Activated naive CD8-positive, alpha-beta T cell treated with anti-CD3 and anti-CD28 coated beads, Interleukin-2, amount 10 ng/mL, durations not matched to agents 7 days and 5 days (primary cell): ENCODE results near the gene HOXC9. TPM values are rescaled to one million over a fixed set of nuclear protein-coding genes. Genes with fewer than 3 reads are reported as not detected.
A peak's percentile ranks its signal among the peaks of the same experiment; 100 is the strongest.

Experiments
- ATAC-seq: fragments of 150-1000 bp; cut with Tn5 transposase; one replicate; pipeline ENCODE4 v1.10.0; 2021; ENCODE audit warnings: low read depth, moderate library complexity
- POLR2A ChIA-PET: fragments of 350-600 bp; sonication (Branson Sonifier 250); formaldehyde crosslinking; loops from one replicate; lab custom pipeline; 2021; ENCODE audit warnings: antibody characterized with exemption; lab: Charles Lee
- DNase-seq: peaks from one replicate; pipeline ENCODE4 v3.0.0; 2021
- H3K27ac Mint-ChIP-seq: one replicate; pipeline ENCODE4 v1.8.0; 2022; ENCODE audit warnings: mild to moderate bottlenecking, mixed read lengths
- H3K27me3 Mint-ChIP-seq: one replicate; pipeline ENCODE4 v1.8.0; 2022; ENCODE audit warnings: mild to moderate bottlenecking, moderate library complexity, mixed read lengths
- H3K36me3 Mint-ChIP-seq: one replicate; pipeline ENCODE4 v1.8.0; 2021; ENCODE audit warnings: mild to moderate bottlenecking, mixed read lengths
- H3K4me1 Mint-ChIP-seq: one replicate; pipeline ENCODE4 v1.8.0; 2021; ENCODE audit warnings: mixed read lengths
- H3K4me3 Mint-ChIP-seq: one replicate; pipeline ENCODE4 v1.8.0; 2022; ENCODE audit warnings: mild to moderate bottlenecking, moderate library complexity, mixed read lengths
- H3K9me3 Mint-ChIP-seq: one replicate; pipeline ENCODE4 v1.8.0; 2021; ENCODE audit warnings: mixed read lengths
- total RNA-seq, 2 experiments: library from RNA; stranded (reverse); gene quantifications; one replicate each; pipeline ENCODE4 v1.2.3, GENCODE V29; 2021

The HOXC9 gene
- total RNA-seq = not detected

DNA sequence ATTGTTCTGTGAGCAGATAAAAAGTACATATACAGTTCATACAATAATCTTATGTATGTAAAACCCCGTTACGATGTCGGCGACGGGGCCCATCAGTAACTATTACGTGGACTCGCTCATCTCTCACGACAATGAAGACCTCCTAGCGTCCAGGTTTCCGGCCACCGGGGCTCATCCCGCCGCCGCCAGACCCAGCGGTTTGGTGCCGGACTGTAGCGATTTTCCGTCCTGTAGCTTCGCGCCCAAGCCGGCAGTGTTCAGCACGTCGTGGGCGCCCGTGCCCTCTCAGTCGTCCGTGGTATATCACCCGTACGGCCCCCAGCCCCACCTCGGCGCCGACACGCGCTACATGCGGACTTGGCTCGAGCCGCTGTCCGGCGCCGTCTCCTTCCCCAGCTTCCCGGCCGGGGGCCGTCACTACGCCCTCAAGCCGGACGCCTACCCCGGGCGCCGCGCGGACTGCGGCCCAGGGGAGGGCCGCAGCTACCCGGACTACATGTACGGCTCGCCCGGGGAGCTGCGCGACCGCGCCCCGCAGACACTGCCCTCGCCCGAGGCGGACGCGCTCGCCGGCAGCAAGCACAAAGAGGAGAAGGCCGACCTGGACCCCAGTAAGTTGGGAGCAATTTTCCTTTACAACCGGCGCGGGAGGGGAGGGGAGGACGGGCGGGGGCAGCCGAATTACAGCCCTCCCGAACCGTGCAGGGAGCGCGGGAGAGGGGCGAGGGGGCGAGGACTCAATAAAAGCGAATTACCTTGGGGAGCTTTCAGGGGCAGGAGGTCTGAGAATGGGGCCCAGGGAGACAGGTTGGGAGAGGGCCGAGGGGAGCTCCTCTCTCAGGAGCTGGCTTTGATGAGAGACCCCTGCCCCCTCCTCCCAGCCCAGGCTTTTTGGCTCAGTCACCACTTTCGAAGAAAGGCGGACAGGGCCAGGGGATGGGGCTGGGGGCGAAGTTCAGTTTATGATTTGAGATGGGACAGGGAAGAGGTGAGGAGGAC, at the start of gene HOXC9:
TSS of gene HOXC9 (plus strand) at position 46 of the 999 bp plus-strand sequence. CDS start at position 74, 28 bp downstream.
- POLR2A ChIA-PET = interaction anchor here (0.6 to 1.6 kb wide), 3 partner anchors 17 to 896 kb away, joined by 3 to 4 read pairs (median 4); partner anchors contain the start of gene HOXC4
- Mint-ChIP-seq H3K27me3 (peaks cover 99% of the 10 kb centered on the region), H3K9me3 (no peaks in the 10 kb centered on the region), H3K36me3 (peaks cover 2% of the 10 kb centered on the region), H3K4me3 (peak within 1 kb of the TSS; percentile 25), H3K4me1 (peaks cover 11% of the 10 kb centered on the region), H3K27ac (no peak within 1 kb of the TSS)
- DNase-seq (no peak), ATAC-seq (no peak)

DNA sequence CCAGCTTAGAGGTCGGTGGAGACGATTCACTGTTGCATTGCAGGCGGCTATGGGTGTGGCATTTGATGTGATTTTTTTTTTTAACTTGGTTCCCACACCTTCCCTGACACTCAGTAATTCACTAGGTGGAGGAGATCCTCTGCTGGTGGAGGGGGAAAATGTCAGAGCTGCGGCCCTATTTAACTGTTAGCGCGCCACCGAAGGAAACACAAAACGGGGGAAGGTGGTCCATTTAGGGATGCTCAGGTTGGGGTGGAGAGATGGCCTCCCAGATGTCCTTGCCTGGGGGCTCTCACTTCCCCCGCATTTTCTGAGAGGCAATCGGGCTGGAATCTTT, 49.6 kb upstream of the HOXC9 start:
- POLR2A ChIA-PET = no interaction called here
- H3K4me1 Mint-ChIP-seq = peaks cover 2% of the 10 kb centered on the region
- no peak overlapping the region for H3K4me3 Mint-ChIP-seq
- H3K27me3 Mint-ChIP-seq = peaks cover 97% of the 10 kb centered on the region
- no peaks in the 10 kb centered on the region for H3K9me3 Mint-ChIP-seq
- H3K36me3 Mint-ChIP-seq = no peaks in the 10 kb centered on the region
- no peak for DNase-seq
- peak overlapping the region; percentile 25 for H3K27ac Mint-ChIP-seq
- no peak for ATAC-seq

DNA sequence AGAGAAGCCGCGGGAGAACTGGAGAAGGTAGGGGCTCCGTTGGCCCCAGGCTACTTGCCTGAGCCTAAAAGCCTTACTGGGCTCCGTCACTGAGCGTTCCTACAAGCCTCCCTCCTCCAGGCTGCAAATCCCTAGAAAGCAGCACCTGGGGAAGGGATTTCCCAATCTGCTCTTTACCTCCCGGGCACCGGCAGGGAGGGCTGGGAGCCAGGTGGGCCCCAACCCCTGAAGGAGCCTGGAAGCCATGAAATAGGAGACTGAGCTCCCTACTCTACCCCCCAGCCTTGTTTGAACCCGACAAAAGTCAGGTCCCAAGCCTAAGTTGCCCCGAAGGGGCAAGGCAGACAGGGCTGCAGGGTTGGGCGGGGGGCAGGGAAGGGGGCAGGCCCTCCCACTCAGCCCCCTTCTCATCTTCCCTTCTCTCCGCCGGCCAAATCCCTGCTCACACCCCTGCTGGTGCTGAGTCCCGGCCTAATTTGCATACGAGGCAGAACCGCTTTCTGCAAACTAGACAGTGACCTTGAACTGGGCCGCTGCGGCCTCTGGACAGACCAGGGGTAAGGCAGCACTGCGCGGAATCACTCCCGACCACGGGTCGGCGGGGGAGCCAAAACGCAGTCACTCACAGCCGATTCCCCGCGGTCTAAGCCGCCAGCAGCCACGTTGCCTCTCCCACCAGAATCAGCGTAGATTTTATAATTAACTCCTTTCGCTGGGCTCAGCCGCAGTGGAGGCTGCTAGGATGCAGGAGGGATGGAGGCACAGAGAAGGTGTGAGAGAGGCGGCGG, 49.0 kb upstream of the HOXC9 start:
- no peaks in the 10 kb centered on the region for H3K36me3 Mint-ChIP-seq
- peaks cover 4% of the 10 kb centered on the region for H3K4me1 Mint-ChIP-seq
- POLR2A ChIA-PET = no interaction called here
- H3K27ac Mint-ChIP-seq = peak overlapping the region; percentile 68
- ATAC-seq = no peak
- peak; percentile 43 for DNase-seq
- peaks cover 97% of the 10 kb centered on the region for H3K27me3 Mint-ChIP-seq
- peak overlapping the region; percentile 16 for H3K4me3 Mint-ChIP-seq
- H3K9me3 Mint-ChIP-seq = no peaks in the 10 kb centered on the region

DNA sequence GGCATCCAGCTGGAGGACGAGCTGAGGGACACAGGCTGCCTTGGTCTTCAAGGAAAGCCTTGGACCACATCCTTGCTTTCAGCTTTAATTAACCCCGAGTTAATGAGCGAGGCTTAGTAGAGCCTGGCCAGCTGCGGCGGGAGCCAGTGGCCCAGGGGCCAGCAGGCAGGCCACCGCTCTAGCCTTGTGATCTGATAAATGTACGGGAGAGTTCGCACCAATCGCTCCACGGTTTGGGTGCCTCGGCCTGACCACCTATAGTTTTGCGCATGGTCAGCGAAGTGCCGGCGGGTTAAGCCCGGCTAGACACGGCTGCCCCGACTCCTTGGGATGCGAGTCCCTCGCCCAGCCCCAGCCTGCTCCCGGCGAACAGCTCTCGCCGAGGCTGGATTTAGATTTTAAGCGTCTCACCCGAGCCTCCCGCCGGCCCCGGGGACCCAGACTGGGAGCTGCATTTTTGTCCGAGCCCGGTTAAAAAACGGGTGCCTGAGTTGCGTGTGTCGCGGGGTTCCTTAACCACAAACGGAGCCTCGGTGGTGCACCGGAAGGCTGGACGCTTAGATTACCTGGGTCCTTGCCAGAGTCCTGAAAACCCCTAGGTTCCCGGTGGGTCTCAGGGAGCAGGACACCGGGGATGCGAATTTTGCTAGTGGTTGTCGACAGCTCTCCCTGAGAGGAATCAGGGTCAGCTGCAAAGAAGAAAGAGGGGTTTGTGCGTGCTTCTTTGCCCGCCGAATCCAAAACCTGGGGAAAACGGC, 48.2 kb upstream of the HOXC9 start:
- H3K27ac Mint-ChIP-seq = peak overlapping the region; percentile 68
- DNase-seq (peak; percentile 49), ATAC-seq (no peak)
- peaks cover 5% of the 10 kb centered on the region for H3K4me1 Mint-ChIP-seq
- no peaks in the 10 kb centered on the region for H3K9me3 Mint-ChIP-seq
- peaks cover 97% of the 10 kb centered on the region for H3K27me3 Mint-ChIP-seq
- H3K4me3 Mint-ChIP-seq = no peak overlapping the region
- POLR2A ChIA-PET = no interaction called here
- H3K36me3 Mint-ChIP-seq = no peaks in the 10 kb centered on the region

DNA sequence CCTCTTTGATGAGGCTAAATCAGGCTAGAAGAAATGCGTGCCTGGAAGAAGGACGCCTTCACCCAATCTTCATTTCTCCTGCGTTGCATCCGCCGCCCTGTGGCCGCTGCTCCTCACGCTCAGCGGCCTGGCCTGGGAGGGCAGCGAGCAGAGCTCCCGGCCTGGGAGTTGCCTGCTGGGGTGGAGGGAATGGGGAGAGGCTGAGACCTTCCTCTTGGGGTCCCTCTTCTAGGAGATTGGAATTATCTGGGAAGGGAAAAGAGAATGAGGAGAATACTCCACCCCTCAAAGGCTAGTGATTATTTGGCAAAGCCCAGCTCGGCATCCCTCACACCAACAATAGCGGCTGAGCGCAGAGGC, 47.6 kb upstream of the HOXC9 start:
- H3K36me3 Mint-ChIP-seq = no peaks in the 10 kb centered on the region
- ATAC-seq (no peak), DNase-seq (peak; percentile 47)
- H3K4me3 Mint-ChIP-seq = peak overlapping the region; percentile 28
- peaks cover 5% of the 10 kb centered on the region for H3K4me1 Mint-ChIP-seq
- peak overlapping the region; percentile 21 for H3K27ac Mint-ChIP-seq
- H3K9me3 Mint-ChIP-seq = no peaks in the 10 kb centered on the region
- POLR2A ChIA-PET = interaction anchor here (0.5 kb wide), 1 partner anchor 499 kb away, joined by 4 read pairs; no protein-coding TSS in a partner anchor
- H3K27me3 Mint-ChIP-seq = peaks cover 97% of the 10 kb centered on the region

DNA sequence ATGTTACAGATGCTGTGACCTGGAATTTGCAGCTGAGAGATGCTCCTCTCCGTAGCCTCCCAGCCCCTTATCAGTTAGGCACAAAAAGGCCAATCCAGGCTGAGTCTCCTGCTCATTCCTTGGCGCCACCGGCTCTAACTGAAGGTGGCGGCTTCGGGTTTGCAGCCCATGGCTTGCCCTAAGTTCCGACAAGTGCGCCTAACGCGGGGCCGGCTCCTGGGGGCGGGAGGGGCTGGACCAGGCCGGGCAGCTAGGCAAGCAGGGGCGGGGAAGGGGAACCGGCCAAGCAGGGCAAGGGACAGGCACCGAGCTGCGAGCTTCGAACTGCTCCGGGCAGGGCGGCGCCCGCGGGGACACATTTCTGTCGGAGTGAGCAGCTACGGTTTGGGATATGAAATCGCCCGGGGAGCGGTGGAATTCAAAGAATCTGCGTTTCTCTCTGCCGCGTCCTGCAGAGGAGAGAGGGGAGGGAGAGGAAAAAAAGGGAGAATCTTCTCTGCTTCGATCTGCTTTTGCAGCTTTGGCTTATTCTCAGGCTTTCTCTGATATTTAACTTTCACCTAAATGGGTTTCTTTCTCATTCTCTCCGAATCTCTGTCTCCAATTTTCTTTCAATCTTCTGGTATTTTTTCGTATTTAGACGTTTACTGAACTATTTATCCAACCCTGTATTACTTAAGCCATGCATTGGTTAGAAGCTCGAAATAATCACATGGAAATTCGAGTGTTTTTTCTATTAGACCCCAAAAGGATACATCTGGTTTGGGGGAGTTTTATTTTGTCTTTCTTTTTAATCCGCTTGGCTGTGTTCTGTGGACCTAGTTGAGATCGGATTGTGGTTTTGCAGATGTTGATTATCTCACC, 46.9 kb upstream of the HOXC9 start:
- Mint-ChIP-seq H3K27ac (peak overlapping the region; percentile 56), H3K9me3 (no peaks in the 10 kb centered on the region), H3K27me3 (peaks cover 97% of the 10 kb centered on the region), H3K4me1 (peaks cover 5% of the 10 kb centered on the region), H3K4me3 (no peak overlapping the region), H3K36me3 (no peaks in the 10 kb centered on the region)
- POLR2A ChIA-PET = interaction anchor here (0.5 kb wide), 1 partner anchor 500 kb away, joined by 4 read pairs; no protein-coding TSS in a partner anchor
- DNase-seq = peak; percentile 47
- no peak for ATAC-seq

DNA sequence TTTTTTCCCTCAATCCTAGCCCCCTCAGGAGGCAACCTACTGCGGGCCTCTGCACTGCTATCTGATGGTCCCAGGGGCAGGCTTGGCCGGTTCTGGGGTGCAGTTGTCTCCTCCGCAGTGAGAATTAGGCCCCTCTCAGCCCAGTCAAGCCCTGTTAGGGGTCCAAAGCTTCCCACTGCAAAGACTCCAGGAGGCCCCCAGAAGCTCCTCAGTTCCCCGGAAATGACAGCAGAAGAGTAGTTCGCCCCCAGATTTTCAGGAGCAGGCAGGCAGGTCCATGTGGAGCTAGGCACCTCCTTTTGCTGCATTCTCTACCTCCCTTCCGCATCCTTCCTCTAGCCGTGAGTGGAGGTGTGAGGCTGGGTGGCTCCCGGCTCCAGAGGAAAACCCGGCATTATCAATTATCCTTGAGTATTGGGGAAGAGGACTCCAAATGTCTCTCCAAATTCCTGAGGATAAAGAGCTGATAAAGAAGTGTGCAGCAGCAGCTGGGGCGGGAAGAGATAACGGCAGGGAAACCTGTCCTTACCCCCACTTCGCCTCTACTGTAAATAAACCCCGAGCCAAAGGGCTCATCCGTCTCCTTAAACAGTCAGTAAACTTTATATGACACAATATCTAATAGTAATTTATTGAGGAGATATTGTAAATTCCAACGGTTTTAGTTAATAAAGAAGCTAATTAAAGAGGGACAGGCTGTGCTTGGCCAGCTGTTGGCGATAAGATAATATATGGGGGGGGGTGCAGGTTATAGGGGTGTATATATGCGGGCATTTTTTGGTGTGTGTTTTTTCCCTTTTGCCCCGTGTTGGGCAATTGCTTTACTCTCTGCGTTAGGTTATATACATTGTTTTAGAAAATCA, 45.9 kb upstream of the HOXC9 start:
- Mint-ChIP-seq H3K36me3 (no peaks in the 10 kb centered on the region), H3K4me1 (peaks cover 5% of the 10 kb centered on the region), H3K27me3 (peaks cover 95% of the 10 kb centered on the region), H3K9me3 (no peaks in the 10 kb centered on the region), H3K27ac (peak overlapping the region; percentile 56), H3K4me3 (no peak overlapping the region)
- ATAC-seq (no peak), DNase-seq (no peak)
- POLR2A ChIA-PET = no interaction called here

DNA sequence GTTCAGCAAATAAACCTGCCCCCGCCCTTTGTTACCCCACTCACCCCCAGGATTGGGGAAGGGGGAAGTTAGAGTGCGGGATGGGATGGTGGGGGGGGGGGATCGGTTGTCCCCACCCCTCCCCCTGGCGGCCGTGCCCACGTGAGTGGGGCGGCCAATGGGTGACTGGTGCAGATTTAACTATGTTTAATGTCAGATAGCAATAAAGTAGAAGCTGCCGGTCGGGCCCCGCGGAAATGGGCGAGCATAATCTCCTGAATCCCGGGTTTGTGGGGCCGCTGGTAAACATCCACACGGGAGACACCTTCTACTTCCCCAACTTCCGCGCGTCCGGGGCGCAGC, 45.3 kb upstream of the HOXC9 start, which contains the start of gene HOXC12:
TSS of gene HOXC12 (plus strand) at position 210 of the 342 bp plus-strand sequence. CDS start at position 237, 27 bp downstream.
- Mint-ChIP-seq H3K9me3 (no peaks in the 10 kb centered on the region), H3K27me3 (peaks cover 95% of the 10 kb centered on the region), H3K27ac (peak within 1 kb of the TSS; percentile 55), H3K4me3 (no peak within 1 kb of the TSS), H3K4me1 (peaks cover 5% of the 10 kb centered on the region), H3K36me3 (no peaks in the 10 kb centered on the region)
- no peak for DNase-seq
- no peak for ATAC-seq
- POLR2A ChIA-PET = no interaction called here

DNA sequence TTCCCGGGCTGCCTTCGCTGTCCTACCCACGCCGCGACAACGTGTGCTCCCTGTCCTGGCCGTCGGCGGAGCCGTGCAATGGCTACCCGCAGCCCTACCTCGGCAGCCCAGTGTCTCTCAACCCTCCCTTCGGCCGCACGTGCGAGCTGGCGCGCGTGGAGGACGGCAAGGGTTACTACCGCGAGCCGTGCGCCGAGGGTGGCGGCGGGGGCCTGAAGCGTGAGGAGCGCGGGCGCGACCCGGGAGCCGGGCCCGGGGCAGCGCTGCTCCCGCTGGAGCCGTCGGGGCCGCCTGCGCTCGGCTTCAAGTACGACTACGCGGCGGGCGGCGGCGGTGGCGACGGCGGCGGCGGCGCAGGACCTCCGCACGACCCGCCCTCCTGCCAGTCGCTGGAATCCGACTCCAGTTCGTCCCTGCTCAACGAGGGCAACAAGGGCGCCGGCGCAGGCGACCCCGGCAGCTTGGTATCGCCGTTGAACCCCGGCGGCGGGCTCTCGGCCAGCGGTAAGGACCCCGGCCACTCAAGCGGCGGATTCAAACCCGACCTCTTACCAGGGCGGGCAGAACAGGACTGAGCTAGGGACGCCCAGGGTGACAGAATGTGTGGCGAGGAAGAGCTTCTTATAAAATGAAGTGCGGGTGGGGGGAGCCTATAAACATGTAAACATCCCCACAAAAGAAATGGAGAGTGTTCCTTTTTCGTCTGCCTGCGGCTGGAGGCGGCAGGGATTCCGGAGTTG, 44.8 kb upstream of the HOXC9 start:
- DNase-seq (peak; percentile 38), ATAC-seq (no peak)
- H3K36me3 Mint-ChIP-seq = no peaks in the 10 kb centered on the region
- no peaks in the 10 kb centered on the region for H3K9me3 Mint-ChIP-seq
- no peak overlapping the region for H3K4me3 Mint-ChIP-seq
- H3K27ac Mint-ChIP-seq = peak overlapping the region; percentile 55
- peaks cover 5% of the 10 kb centered on the region for H3K4me1 Mint-ChIP-seq
- POLR2A ChIA-PET = no interaction called here
- H3K27me3 Mint-ChIP-seq = peaks cover 95% of the 10 kb centered on the region

DNA sequence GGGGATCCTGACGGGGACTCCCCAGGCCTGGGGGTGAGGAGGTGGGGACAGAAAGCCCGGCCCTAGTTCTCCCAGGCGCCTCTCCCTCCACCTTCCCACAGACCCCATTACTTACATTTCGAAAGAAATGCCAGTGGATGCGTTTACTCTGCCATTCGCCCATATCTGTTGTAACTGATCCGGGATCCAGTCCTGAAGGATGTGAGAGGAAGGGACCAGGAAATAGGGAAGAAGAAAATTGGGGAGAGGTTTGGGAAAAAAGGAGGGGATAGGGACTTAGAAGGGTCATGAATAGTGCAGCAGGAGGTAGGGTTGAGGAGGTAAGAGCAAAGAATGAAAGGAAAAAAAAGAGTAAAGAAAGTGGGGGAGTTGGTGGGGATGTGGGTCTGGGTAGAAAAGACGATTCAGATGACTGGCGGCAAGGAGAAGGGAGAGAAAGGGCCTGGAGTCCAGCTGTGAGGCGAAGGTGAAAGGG, 44.1 kb upstream of the HOXC9 start:
- peaks cover 5% of the 10 kb centered on the region for H3K4me1 Mint-ChIP-seq
- DNase-seq (no peak), ATAC-seq (no peak)
- peaks cover 95% of the 10 kb centered on the region for H3K27me3 Mint-ChIP-seq
- H3K27ac Mint-ChIP-seq = peak overlapping the region; percentile 55
- peak overlapping the region; percentile 8 for H3K4me3 Mint-ChIP-seq
- no peaks in the 10 kb centered on the region for H3K36me3 Mint-ChIP-seq
- H3K9me3 Mint-ChIP-seq = no peaks in the 10 kb centered on the region
- POLR2A ChIA-PET = no interaction called here
